Hematopoietic multipotent progenitor cell treated with erythropoietin and hydrocortisone succinate and interleukin-3 and kit ligand, for 8 days (in vitro differentiated cells): ENCODE results near the gene TNIK.
"Not testable (repeated sequence)": the region's sequence is repeated elsewhere in the genome, so short reads cannot be mapped to it uniquely, and the experiment has no call there.

Experiments
- DNase-seq: peaks from one replicate; pipeline ENCODE4 v3.0.0-alpha.2; 2015

Gene TNIK

GRCh38 chr3:171468296-171468906 lies 8.2 kb upstream of the TNIK start:
- DNase-seq: no peak

- no peak for DNase-seq
Observed at GRCh38 chr3:171465763-171466162, 5.6 kb upstream of the TNIK start.

GRCh38 chr3:171464462-171464861 lies 4.3 kb upstream of the TNIK start:
- no peak for DNase-seq

GRCh38 chr3:171462224-171462623 lies 2.0 kb upstream of the TNIK start:
- DNase-seq: peak; percentile 36

- DNase-seq: no peak
Observed at GRCh38 chr3:171461525-171461917, 1.3 kb upstream of the TNIK start.

- DNase-seq: peak; percentile 57
Observed at GRCh38 chr3:171460725-171461524, 720 bp upstream of the TNIK start.

GRCh38 chr3:171459137-171459941 lies 866 bp downstream of the TNIK start:
- peak; percentile 31 for DNase-seq

- no peak for DNase-seq
Observed at GRCh38 chr3:171458864-171459136, 1.4 kb downstream of the TNIK start.

- peak; percentile 24 for DNase-seq
Observed at GRCh38 chr3:171458071-171458863, 1.9 kb downstream of the TNIK start.

- no peak for DNase-seq
Observed at GRCh38 chr3:171457607-171458061, 2.6 kb downstream of the TNIK start.

- DNase-seq: no peak
Observed at GRCh38 chr3:171456765-171457606, 3.2 kb downstream of the TNIK start.

GRCh38 chr3:171455603-171456550 lies 4.3 kb downstream of the TNIK start:
- no peak for DNase-seq

- DNase-seq: no peak
Observed at GRCh38 chr3:171454041-171454440, 6.2 kb downstream of the TNIK start.

- DNase-seq: no peak
Observed at GRCh38 chr3:171453180-171453886, 6.9 kb downstream of the TNIK start.

- DNase-seq: peak; percentile 50
Observed at GRCh38 chr3:171452328-171452727, 7.9 kb downstream of the TNIK start.

- no peak for DNase-seq
Observed at GRCh38 chr3:171451915-171452314, 8.3 kb downstream of the TNIK start.

GRCh38 chr3:171447579-171447891 lies 12.7 kb downstream of the TNIK start:
- not testable (repeated sequence) for DNase-seq

- DNase-seq: peak; percentile 43
Observed at GRCh38 chr3:171446801-171447578, 13.2 kb downstream of the TNIK start.

GRCh38 chr3:171446301-171446700 lies 13.9 kb downstream of the TNIK start:
- peak; percentile 31 for DNase-seq
